ENCODE results near the gene ATP1A2.

The ATP1A2 gene

DNA sequence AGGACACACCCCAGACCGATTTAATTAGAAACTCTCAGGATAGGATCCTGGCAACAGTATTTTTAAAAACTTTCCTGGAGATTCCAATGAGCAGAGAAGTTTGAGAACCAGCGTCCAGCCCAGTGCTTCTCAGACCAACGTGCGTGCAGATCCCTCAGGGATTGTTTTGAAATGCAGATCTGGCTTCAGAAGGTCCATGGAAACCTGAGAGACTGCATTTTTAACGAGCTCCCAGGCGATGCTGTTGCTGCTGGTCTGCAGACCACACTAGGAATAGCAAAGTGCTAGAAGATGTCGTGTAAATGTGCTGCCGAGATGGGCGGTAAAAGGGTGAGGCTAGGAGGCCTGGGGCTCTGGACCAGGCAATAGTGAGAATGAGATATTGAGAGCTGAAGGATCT, 56.4 kb downstream of the ATP1A2 start:
- DNase-seq (ENCODE audit: low read depth in 2 of 2): no peak

DNA sequence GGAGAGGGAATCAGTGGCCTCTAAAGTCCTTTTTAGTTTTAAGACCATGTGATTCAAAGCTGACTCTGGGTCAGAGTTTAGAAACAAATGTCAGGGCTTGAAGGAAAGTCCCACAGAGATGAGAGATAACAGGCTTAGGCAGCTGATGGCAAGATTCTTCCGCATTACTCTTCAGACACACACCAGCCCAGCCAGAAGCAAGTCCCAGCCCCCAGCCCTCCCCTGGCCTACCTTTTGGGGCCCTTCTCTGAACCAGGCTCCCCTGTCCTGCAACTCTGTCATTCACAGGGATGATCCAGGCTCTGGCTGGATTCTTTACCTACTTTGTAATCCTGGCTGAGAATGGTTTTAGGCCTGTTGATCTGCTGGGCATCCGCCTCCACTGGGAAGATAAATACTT, 61.7 kb downstream of the ATP1A2 start:
- DNase-seq (ENCODE audit: low read depth in 2 of 2): no peak

DNA sequence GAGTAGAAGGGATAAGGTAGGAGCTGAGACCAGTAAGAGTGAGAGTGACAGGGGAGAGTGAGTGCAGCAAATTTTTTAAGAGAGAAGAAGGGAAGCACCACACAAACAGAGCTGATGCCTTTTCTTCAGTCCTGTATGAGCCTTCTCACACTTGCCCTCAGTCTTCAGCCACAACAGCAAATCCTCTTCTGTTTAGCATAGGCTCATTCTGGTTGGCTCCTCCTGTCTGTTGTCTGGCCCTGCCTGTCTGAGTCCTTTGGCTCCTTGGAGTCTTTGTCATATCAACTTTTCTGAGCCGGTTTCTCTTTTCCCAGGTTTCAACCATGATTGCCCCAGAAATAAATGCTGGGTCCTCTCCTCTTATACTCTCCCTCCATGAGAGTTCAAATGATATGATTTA, 62.1 kb downstream of the ATP1A2 start:
- DNase-seq (ENCODE audit: low read depth in 2 of 2): no peak

DNA sequence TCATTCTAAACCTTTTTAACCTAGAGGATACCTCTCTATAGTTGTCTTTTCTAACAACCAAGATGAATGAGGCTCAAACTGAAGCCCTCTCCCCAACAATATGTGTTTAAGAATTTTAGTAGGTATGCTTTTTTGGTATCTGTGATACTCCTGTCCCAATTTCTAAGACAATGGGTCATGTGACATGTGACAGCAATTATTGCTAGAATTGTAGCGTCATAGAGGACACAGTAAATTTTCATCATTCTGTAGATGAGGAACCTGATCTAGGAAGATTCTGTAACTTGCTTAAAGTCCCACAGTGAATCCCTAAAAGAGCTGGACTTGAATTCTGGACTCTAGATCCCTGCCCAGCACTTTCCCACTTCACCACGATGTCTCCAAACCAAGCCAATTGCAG, 63.2 kb downstream of the ATP1A2 start:
- DNase-seq (ENCODE audit: low read depth in 2 of 2): no peak

DNA sequence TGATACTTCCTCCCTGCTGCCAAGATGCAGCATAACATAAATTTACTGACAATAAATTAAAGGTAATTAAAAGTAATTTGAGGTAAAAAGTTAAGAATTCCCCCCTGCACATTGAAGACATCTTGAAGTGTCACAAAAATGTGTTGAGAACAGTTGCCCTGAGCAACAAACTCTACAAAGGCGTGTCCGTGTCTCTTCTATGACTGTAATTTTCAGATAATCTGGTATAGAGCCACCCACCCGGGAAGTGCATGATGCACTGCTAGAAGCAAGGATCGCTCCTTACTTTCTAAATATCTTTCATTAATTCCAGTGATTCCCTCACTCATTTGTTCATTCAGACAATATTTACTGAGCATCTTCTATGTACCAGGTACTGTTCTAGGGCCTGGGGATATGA, 63.8 kb downstream of the ATP1A2 start:
- DNase-seq (ENCODE audit: low read depth in 2 of 2): no peak

DNA sequence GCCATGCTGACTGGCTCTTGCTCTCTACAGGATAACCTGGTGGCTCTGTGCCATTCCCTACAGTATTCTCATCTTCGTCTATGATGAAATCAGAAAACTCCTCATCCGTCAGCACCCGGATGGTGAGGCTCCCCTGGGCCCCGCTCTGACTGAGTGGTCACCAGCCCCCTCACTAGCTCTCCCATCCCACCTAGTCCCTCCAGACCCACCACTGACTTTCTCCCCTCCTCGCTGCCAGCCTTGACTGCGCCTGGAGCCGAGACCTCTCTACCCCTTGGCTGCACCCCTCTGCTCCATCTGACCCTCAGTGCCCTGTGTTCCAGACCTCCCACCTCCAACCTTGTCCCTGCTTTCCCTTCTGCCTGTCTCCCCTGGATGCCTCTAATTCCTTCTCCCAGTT, 70.7 kb downstream of the ATP1A2 start:
- DNase-seq (ENCODE audit: low read depth in 2 of 2): no peak

DNA sequence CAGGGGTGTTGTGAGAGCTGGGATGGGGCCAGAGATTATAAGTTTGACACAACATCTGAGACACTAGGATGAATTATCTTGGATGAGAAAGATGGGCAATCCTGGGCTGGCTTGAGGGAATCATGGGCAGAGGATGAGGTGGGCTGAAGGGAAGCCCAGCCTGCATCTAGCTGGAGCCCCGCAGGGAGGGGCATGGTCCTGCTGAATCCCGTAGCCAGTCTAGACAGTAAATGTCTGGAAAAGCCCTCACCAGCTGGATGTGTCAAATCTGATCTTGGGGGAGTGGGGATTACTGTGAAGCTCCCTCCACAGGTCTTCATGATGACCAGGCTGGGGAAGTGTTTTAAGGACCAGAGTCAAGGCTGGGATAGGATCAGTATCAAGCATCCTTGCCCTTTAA, 71.2 kb downstream of the ATP1A2 start:
- DNase-seq (ENCODE audit: low read depth in 2 of 2): no peak

DNA sequence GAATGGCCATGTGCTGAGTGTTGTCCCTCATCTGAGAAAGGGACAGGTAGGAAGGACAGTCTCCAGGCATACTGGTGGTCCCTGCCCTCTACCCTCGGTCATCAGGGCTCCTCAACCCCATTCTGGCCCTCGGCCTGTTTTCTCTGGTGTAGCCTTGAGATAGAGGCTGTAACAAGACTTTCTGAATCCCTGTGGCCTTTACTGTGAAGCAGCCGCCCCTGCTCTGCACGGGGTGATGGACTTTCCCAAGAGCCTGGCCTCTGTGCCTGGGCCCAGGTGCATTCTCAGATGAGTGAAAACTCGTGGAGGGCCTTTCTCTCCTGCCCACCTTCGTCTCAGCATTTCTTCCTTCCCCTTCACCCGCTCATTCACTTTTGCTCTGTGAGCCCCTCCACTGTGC, 71.8 kb downstream of the ATP1A2 start:
- DNase-seq (ENCODE audit: low read depth in 2 of 2): no peak

DNA sequence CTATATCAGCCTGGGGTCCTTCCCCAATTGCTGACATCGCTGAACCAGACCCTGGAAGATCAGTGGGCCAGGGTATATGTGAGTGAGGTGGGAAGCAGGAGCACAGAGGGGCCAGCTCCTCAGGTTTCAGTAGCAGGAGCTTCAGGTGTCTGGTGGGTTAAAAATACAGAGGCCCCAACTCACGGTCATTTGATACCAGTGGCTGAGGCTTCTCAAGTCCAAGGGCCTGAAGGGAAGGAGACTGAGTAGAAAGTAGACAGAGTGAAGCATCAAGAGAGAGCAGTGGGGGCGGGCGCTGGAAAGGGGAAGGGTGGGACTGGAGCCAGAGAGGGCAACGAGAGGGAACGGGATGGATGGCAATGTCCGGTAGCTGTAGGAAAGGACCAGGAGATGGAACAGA, 72.8 kb downstream of the ATP1A2 start:
- DNase-seq (ENCODE audit: low read depth in 2 of 2): no peak

DNA sequence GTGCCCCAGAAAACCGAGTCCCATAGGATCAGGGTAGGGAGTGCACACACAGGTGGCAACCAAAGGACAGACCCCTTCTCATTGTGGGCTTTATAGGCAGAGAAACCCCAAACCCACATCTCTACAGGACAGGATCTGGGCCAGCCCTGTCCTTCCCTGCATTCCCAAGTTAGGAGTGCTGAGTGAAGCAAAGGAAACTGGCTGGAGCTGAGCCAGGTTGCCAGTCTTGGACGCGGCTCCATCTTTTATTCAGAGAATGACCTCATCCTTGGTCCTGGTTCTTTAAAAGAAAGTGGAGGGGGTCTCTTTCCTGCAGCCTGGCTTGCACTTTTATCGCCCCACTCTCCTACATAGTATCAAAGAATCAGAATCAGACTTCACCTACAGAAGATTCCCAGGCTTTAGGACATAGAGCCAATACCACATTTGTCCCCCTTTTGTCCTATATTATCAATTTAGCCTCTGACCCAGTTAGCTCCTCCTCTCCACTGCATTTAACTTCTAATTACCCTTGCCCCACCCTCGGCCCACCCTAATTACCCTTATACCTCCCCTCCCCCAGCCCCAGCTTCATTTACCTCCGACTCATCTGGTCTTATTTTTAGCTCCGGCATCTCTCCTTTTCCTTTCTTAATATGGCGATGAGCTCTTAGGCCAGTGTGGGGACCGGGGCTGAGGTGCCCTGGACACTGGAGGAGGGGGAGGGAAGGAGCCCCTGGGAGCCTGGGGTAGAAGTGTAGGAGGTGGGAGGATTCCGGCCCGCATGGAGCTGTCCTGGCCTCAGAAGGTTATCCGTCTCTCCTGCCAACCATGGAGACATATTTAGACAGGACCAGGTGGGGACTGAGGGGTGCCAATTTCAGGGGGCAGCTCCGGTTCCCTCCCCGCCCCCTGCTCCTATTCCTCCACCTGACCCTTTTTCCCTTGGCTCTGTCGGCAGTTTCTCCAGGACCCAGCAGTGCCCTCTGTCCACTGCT, 74.4 kb downstream of the ATP1A2 start, which contains the start of gene CASQ1:
Gene CASQ1, plus strand, starts transcription at position 927 of the 977 bp plus-strand sequence. CDS start 177 bp downstream, outside the sequence.
- DNase-seq (ENCODE audit: low read depth in 2 of 2): no peak

DNA sequence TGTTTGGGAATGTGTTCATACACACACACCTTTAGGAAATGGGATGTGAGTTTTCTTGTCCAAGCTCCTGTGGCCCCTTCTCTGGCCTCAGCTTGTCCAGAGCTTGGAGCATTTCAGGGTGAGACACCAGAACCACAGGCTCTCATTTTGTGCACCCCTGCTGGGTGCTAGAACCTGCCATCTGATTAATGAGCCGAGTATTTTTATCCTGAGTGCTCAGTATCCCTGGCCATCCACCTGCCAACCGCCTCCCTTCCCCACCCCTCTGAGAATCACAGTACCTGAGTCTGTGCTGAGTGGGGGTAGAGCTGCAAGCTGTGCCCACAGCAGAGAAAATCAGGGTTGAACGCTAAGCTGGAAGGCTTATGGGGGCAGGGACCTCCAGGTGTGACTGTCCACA, 76.2 kb downstream of the ATP1A2 start:
- no peak for DNase-seq (ENCODE audit: low read depth in 2 of 2)

DNA sequence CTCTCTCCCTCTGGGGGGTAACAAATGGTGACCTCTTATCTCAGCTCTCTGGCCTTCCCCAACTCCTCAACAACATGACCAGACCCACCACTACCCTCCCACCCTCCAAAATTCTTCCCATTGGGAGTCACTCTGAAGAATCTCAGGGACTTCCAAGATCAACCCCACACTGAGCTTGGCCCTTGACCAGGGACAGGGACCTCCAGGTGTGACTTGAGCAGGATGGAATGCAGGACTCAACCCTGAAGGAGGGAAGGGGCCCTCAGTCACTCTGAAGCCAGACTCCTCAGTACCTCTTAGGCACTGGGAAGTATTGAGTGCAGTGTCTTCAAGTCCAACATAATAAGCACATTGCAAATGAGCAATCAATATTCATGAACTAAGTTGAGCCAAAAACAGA, 76.7 kb downstream of the ATP1A2 start:
- no peak for DNase-seq (ENCODE audit: low read depth in 2 of 2)

Measured in stimulated activated CD8-positive, alpha-beta memory T cell treated with anti-CD3 and anti-CD28 coated beads, Interleukin-7, amount 100 ng/mL, for 1 hour (primary cell).